ENCODE data around the gene EXOC6B.

DNA sequence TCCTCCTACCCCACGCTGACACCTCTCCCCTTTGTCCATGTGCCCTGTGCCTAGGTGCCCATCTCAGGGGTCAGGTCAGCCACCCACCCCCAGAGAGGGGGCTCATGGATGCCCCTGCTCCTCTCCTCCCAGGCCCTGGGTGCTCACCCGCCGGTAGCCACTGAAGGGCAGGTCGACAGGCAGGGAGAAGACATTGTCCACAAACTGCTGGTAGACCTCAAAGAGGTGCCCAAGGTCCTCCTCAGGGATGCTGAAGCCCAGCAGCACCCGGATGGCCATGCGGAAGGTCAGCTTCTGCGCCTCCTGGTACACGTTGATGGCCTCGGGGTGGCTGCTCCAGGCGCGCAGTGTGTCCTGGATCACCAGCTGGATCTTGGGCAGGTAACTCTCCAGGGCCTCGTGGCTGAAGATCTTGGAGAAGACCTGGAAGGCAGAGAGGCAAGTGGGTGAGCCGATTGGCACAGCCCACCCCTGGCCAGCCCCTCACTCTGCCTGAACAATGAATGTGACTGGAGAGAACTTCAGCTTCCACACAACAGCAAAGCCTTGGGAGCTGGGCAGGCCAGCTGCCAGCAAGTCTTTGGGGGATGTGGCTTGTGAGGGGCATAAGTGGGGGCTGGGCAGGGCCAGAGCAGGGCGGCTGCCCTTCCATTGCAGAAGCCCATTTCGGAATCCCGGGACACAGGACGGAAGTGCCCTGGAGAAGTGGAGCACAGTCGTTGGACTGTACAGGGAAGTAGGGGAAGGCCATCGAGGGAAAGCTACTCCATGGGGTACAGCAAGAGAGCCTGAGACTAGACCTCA is 690.6 kb downstream of the EXOC6B start:
- TF ChIP-seq, protein P1, sequence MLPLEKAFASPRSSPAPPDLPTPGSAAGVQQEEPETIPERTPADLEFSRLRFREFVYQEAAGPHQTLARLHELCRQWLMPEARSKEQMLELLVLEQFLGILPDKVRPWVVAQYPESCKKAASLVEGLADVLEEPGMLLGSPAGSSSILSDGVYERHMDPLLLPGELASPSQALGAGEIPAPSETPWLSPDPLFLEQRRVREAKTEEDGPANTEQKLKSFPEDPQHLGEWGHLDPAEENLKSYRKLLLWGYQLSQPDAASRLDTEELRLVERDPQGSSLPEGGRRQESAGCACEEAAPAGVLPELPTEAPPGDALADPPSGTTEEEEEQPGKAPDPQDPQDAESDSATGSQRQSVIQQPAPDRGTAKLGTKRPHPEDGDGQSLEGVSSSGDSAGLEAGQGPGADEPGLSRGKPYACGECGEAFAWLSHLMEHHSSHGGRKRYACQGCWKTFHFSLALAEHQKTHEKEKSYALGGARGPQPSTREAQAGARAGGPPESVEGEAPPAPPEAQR (tag by site-specific recombination; IDR thresholded peaks at IDR 0.05), result no peak
- TF ChIP-seq, protein P2, sequence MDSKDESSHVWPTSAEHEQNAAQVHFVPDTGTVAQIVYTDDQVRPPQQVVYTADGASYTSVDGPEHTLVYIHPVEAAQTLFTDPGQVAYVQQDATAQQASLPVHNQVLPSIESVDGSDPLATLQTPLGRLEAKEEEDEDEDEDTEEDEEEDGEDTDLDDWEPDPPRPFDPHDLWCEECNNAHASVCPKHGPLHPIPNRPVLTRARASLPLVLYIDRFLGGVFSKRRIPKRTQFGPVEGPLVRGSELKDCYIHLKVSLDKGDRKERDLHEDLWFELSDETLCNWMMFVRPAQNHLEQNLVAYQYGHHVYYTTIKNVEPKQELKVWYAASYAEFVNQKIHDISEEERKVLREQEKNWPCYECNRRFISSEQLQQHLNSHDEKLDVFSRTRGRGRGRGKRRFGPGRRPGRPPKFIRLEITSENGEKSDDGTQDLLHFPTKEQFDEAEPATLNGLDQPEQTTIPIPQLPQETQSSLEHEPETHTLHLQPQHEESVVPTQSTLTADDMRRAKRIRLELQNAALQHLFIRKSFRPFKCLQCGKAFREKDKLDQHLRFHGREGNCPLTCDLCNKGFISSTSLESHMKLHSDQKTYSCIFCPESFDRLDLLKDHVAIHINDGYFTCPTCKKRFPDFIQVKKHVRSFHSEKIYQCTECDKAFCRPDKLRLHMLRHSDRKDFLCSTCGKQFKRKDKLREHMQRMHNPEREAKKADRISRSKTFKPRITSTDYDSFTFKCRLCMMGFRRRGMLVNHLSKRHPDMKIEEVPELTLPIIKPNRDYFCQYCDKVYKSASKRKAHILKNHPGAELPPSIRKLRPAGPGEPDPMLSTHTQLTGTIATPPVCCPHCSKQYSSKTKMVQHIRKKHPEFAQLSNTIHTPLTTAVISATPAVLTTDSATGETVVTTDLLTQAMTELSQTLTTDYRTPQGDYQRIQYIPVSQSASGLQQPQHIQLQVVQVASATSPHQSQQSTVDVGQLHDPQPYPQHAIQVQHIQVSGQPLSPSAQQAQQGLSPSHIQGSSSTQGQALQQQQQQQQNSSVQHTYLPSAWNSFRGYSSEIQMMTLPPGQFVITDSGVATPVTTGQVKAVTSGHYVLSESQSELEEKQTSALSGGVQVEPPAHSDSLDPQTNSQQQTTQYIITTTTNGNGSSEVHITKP (tag by site-specific recombination; IDR thresholded peaks at IDR 0.05), result no peak
- TF ChIP-seq, protein P3, sequence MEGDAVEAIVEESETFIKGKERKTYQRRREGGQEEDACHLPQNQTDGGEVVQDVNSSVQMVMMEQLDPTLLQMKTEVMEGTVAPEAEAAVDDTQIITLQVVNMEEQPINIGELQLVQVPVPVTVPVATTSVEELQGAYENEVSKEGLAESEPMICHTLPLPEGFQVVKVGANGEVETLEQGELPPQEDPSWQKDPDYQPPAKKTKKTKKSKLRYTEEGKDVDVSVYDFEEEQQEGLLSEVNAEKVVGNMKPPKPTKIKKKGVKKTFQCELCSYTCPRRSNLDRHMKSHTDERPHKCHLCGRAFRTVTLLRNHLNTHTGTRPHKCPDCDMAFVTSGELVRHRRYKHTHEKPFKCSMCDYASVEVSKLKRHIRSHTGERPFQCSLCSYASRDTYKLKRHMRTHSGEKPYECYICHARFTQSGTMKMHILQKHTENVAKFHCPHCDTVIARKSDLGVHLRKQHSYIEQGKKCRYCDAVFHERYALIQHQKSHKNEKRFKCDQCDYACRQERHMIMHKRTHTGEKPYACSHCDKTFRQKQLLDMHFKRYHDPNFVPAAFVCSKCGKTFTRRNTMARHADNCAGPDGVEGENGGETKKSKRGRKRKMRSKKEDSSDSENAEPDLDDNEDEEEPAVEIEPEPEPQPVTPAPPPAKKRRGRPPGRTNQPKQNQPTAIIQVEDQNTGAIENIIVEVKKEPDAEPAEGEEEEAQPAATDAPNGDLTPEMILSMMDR (tag by site-specific recombination; IDR thresholded peaks at IDR 0.05), result no peak
- TF ChIP-seq, protein P4, sequence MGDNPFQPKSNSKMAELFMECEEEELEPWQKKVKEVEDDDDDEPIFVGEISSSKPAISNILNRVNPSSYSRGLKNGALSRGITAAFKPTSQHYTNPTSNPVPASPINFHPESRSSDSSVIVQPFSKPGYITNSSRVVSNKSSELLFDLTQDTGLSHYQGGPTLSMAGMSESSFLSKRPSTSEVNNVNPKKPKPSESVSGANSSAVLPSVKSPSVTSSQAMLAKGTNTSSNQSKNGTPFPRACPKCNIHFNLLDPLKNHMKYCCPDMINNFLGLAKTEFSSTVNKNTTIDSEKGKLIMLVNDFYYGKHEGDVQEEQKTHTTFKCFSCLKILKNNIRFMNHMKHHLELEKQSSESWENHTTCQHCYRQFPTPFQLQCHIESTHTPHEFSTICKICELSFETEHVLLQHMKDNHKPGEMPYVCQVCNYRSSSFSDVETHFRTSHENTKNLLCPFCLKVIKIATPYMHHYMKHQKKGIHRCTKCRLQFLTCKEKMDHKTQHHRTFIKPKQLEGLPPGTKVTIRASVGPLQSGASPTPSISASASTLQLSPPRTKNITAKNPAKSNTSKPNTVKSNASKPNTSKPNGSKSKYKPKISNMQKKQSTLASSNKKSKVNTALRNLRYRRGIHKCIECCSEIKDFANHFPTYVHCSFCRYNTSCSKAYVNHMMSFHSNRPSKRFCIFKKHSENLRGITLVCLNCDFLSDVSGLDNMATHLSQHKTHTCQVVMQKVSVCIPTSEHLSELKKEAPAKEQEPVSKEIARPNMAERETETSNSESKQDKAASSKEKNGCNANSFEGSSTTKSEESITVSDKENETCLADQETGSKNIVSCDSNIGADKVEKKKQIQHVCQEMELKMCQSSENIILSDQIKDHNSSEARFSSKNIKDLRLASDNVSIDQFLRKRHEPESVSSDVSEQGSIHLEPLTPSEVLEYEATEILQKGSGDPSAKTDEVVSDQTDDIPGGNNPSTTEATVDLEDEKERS (tag by site-specific recombination; IDR thresholded peaks at IDR 0.05), result no peak
- TF ChIP-seq, protein P5, sequence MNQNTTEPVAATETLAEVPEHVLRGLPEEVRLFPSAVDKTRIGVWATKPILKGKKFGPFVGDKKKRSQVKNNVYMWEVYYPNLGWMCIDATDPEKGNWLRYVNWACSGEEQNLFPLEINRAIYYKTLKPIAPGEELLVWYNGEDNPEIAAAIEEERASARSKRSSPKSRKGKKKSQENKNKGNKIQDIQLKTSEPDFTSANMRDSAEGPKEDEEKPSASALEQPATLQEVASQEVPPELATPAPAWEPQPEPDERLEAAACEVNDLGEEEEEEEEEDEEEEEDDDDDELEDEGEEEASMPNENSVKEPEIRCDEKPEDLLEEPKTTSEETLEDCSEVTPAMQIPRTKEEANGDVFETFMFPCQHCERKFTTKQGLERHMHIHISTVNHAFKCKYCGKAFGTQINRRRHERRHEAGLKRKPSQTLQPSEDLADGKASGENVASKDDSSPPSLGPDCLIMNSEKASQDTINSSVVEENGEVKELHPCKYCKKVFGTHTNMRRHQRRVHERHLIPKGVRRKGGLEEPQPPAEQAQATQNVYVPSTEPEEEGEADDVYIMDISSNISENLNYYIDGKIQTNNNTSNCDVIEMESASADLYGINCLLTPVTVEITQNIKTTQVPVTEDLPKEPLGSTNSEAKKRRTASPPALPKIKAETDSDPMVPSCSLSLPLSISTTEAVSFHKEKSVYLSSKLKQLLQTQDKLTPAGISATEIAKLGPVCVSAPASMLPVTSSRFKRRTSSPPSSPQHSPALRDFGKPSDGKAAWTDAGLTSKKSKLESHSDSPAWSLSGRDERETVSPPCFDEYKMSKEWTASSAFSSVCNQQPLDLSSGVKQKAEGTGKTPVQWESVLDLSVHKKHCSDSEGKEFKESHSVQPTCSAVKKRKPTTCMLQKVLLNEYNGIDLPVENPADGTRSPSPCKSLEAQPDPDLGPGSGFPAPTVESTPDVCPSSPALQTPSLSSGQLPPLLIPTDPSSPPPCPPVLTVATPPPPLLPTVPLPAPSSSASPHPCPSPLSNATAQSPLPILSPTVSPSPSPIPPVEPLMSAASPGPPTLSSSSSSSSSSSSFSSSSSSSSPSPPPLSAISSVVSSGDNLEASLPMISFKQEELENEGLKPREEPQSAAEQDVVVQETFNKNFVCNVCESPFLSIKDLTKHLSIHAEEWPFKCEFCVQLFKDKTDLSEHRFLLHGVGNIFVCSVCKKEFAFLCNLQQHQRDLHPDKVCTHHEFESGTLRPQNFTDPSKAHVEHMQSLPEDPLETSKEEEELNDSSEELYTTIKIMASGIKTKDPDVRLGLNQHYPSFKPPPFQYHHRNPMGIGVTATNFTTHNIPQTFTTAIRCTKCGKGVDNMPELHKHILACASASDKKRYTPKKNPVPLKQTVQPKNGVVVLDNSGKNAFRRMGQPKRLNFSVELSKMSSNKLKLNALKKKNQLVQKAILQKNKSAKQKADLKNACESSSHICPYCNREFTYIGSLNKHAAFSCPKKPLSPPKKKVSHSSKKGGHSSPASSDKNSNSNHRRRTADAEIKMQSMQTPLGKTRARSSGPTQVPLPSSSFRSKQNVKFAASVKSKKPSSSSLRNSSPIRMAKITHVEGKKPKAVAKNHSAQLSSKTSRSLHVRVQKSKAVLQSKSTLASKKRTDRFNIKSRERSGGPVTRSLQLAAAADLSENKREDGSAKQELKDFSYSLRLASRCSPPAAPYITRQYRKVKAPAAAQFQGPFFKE (tag by site-specific recombination; IDR thresholded peaks at IDR 0.05; ENCODE audit: borderline replicate concordance), result no peak
- no peak for TF ChIP-seq SP2 (tag by site-specific recombination; IDR thresholded peaks at IDR 0.05)
- no peak for TF ChIP-seq ZNF624 (tag by site-specific recombination; IDR thresholded peaks at IDR 0.05)
- TF ChIP-seq SP3 (tag by site-specific recombination; IDR thresholded peaks at IDR 0.05), result no peak
- TF ChIP-seq ZNF335 (tag by site-specific recombination; conservative IDR thresholded peaks at IDR 0.05), result no peak
- TF ChIP-seq, protein P6, sequence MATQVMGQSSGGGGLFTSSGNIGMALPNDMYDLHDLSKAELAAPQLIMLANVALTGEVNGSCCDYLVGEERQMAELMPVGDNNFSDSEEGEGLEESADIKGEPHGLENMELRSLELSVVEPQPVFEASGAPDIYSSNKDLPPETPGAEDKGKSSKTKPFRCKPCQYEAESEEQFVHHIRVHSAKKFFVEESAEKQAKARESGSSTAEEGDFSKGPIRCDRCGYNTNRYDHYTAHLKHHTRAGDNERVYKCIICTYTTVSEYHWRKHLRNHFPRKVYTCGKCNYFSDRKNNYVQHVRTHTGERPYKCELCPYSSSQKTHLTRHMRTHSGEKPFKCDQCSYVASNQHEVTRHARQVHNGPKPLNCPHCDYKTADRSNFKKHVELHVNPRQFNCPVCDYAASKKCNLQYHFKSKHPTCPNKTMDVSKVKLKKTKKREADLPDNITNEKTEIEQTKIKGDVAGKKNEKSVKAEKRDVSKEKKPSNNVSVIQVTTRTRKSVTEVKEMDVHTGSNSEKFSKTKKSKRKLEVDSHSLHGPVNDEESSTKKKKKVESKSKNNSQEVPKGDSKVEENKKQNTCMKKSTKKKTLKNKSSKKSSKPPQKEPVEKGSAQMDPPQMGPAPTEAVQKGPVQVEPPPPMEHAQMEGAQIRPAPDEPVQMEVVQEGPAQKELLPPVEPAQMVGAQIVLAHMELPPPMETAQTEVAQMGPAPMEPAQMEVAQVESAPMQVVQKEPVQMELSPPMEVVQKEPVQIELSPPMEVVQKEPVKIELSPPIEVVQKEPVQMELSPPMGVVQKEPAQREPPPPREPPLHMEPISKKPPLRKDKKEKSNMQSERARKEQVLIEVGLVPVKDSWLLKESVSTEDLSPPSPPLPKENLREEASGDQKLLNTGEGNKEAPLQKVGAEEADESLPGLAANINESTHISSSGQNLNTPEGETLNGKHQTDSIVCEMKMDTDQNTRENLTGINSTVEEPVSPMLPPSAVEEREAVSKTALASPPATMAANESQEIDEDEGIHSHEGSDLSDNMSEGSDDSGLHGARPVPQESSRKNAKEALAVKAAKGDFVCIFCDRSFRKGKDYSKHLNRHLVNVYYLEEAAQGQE (tag by site-specific recombination; IDR thresholded peaks at IDR 0.05), result no peak
- TF ChIP-seq, protein P7, sequence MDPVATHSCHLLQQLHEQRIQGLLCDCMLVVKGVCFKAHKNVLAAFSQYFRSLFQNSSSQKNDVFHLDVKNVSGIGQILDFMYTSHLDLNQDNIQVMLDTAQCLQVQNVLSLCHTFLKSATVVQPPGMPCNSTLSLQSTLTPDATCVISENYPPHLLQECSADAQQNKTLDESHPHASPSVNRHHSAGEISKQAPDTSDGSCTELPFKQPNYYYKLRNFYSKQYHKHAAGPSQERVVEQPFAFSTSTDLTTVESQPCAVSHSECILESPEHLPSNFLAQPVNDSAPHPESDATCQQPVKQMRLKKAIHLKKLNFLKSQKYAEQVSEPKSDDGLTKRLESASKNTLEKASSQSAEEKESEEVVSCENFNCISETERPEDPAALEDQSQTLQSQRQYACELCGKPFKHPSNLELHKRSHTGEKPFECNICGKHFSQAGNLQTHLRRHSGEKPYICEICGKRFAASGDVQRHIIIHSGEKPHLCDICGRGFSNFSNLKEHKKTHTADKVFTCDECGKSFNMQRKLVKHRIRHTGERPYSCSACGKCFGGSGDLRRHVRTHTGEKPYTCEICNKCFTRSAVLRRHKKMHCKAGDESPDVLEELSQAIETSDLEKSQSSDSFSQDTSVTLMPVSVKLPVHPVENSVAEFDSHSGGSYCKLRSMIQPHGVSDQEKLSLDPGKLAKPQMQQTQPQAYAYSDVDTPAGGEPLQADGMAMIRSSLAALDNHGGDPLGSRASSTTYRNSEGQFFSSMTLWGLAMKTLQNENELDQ (tag by site-specific recombination; IDR thresholded peaks at IDR 0.05; ENCODE audit: low read depth), result no peak
